GM12878 (cell line): ENCODE data around the gene CFP. TPM values are rescaled to one million over a fixed set of nuclear protein-coding genes. Genes with fewer than 3 reads are reported as not detected.
"Not testable (repeated sequence)": the region's sequence is repeated elsewhere in the genome, so short reads cannot be mapped to it uniquely, and the experiment has no call there.

ENCODE experiments used
- ATAC-seq: fragments of 200-7000 bp; cut with Tn5 transposase; 3 replicates; pipeline ENCODE4 v1.9.1; 2020; ENCODE audit warnings: mild to moderate bottlenecking, moderate library complexity
- BruUV-seq: library from RNA; stranded (reverse); fragments of 400-500 nt; replicated peaks from 2 replicates; lab custom pipeline; 2021; lab: Mats Ljungman, UMichigan
- CTCF ChIA-PET: fragments of 300-600 bp; sonication (Branson Sonifier 250); formaldehyde crosslinking; extraction: SDS; loops from one replicate; lab custom pipeline; 2021; ENCODE audit warnings: inconsistent platforms; lab: Yijun Ruan, JAX
- POLR2A ChIA-PET: fragments of 350-600 bp; formaldehyde crosslinking; extraction: SDS; loops from one replicate; lab custom pipeline; 2021; ENCODE audit warnings: inconsistent platforms; lab: Charles Lee
- RAD21 ChIA-PET: fragments of 300-600 bp; sonication (Branson Sonifier 250); formaldehyde crosslinking; loops from one replicate; lab custom pipeline; 2023; ENCODE audit warnings: antibody characterized with exemption; ENCODE audit not compliant: unreplicated experiment; lab: Charles Lee
- SMC1A ChIA-PET: fragments of 300-600 bp; sonication (Branson Sonifier 250); formaldehyde crosslinking; loops from one replicate; lab custom pipeline; 2023; ENCODE audit not compliant: unreplicated experiment, uncharacterized antibody; lab: Charles Lee
- DNase-seq: peaks from one replicate; pipeline ENCODE4 v3.0.0-alpha.2; 2011; ENCODE audit warnings: low read depth, low spot score
- FAIRE-seq: peaks from 3 replicates; lab custom pipeline; 2011; peaks lifted over from hg19 to GRCh38; lab: Jason Lieb, UNC
- H2AFZ ChIP-seq: 2 replicates; pipeline ENCODE4 v1.6.0; 2011; ENCODE audit warnings: low read depth, low read length, control low read depth; ENCODE audit not compliant: control insufficient read depth
- H3K27ac ChIP-seq: 2 replicates; pipeline ENCODE4 v1.5.1; 2011; ENCODE audit warnings: control low read depth; ENCODE audit not compliant: control insufficient read depth, insufficient read depth
- H3K27me3 ChIP-seq, 2 experiments: replicated peaks in 1 of 2; 2 replicates each; pipeline versions ENCODE4 v1.6.0 to v1.6.1; 2011; ENCODE audit warnings: low read length in 1 of 2; ENCODE audit not compliant: control insufficient read depth in 2 of 2, insufficient read depth in 2 of 2
- H3K36me3 ChIP-seq, 2 experiments: 2 replicates each; pipeline ENCODE4 v1.5.1; 2011; ENCODE audit warnings: low read length in 1 of 2; ENCODE audit not compliant: control insufficient read depth in 2 of 2, insufficient read depth in 2 of 2
- H3K4me1 ChIP-seq: 2 replicates; pipeline ENCODE4 v1.6.1; 2011; ENCODE audit warnings: mild to moderate bottlenecking, low read length, moderate library complexity, mixed read lengths; ENCODE audit not compliant: control insufficient read depth, insufficient read depth
- H3K4me2 ChIP-seq: 2 replicates; pipeline ENCODE4 v1.6.0; 2011; ENCODE audit warnings: control low read depth; ENCODE audit not compliant: control insufficient read depth, insufficient read depth
- H3K4me3 ChIP-seq: fragments of 200-600 bp; sonication (generic); 2 replicates; pipeline ENCODE4 v1.5.1; 2016
- H3K79me2 ChIP-seq: 2 replicates; pipeline ENCODE4 v1.6.0; 2011; ENCODE audit warnings: low read length; ENCODE audit not compliant: control insufficient read depth, insufficient read depth
- H3K9ac ChIP-seq: 2 replicates; pipeline ENCODE4 v1.8.0; 2011; ENCODE audit warnings: low read length, control low read depth, mixed read lengths; ENCODE audit not compliant: control insufficient read depth, insufficient read depth
- H3K9me3 ChIP-seq: replicated peaks from 3 replicates; pipeline ENCODE4 v1.5.1; 2011; ENCODE audit warnings: mild to moderate bottlenecking, low read length; ENCODE audit not compliant: control insufficient read depth, insufficient read depth
- H4K20me1 ChIP-seq: 2 replicates; pipeline ENCODE4 v1.6.0; 2011; ENCODE audit not compliant: control insufficient read depth, insufficient read depth
- ASH2L ChIP-seq: fragments of 300-600, 200-600 bp; sonication (generic); IDR thresholded peaks from 2 replicates; pipeline ENCODE4 v1.6.1; 2017; ENCODE audit warnings: low read depth, mild to moderate bottlenecking, borderline replicate concordance
- ATF7 ChIP-seq: fragments of 450-650 bp; IDR thresholded peaks from 2 replicates; pipeline ENCODE4 v1.6.1; 2016; ENCODE audit warnings: low read depth, mild to moderate bottlenecking
- BACH1 ChIP-seq: fragments of 450-650 bp; IDR thresholded peaks from 2 replicates; pipeline ENCODE4 v1.6.1; 2017; ENCODE audit warnings: mild to moderate bottlenecking, borderline replicate concordance
- BHLHE40 ChIP-seq, 2 experiments: fragments of 450-650 bp in 1 of 2; IDR thresholded peaks; 2 replicates each; pipeline ENCODE4 v1.6.1; 2011 to 2017; ENCODE audit warnings: low read depth in 2 of 2, borderline replicate concordance in 1 of 2, improper control_type of control experiment in 1 of 2, low read length in 1 of 2, mild to moderate bottlenecking in 1 of 2
- CHD4 ChIP-seq: fragments of 200-600 bp; sonication (generic); IDR thresholded peaks from 2 replicates; pipeline ENCODE4 v1.6.1; 2016; ENCODE audit warnings: mild to moderate bottlenecking
- EP300 ChIP-seq, 2 experiments: fragments of 150-350 bp in 1 of 2; IDR thresholded peaks; 2 replicates each; pipeline ENCODE4 v1.6.1; 2011 to 2012; ENCODE audit warnings: low read depth in 2 of 2, low read length in 2 of 2, borderline replicate concordance in 1 of 2, improper control_type of control experiment in 1 of 2, inconsistent platforms in 1 of 2; ENCODE audit not compliant: control insufficient read depth in 1 of 2
- JUND ChIP-seq: IDR thresholded peaks from 2 replicates; pipeline ENCODE4 v1.6.1; 2012; ENCODE audit warnings: low read depth, mild to moderate bottlenecking, low read length, improper control_type of control experiment, moderate library complexity
- NFYB ChIP-seq: IDR thresholded peaks from 2 replicates; pipeline ENCODE4 v1.6.1; 2011; ENCODE audit warnings: low read depth, mild to moderate bottlenecking, low read length, improper control_type of control experiment, moderate library complexity; ENCODE audit not compliant: insufficient read depth
- SMAD1 ChIP-seq: fragments of 450-650 bp; IDR thresholded peaks from 2 replicates; pipeline ENCODE4 v1.6.1; 2018; ENCODE audit warnings: mild to moderate bottlenecking, low read depth; ENCODE audit not compliant: partially characterized antibody
- SRF ChIP-seq, 2 experiments: IDR thresholded peaks; 2 replicates each; pipeline ENCODE4 v1.6.1; 2011; ENCODE audit warnings: low read depth in 2 of 2, low read length in 2 of 2, mild to moderate bottlenecking in 1 of 2, moderate library complexity in 1 of 2
- TCF12 ChIP-seq: IDR thresholded peaks from 2 replicates; pipeline ENCODE4 v1.6.1; 2011; ENCODE audit warnings: low read depth, mild to moderate bottlenecking, low read length
- WGBS: methylation state at CpG from one replicate; pipeline ENCODE4 v1.1.6; 2016; ENCODE audit warnings: low lambda C conversion rate; ENCODE audit not compliant: insufficient replicate concordance, insufficient coverage; ENCODE audit errors: missing lambda C conversion rate; 5-methylcytosine and 5-hydroxymethylcytosine counted together
- in situ Hi-C: fragments of 300-500 bp; cut with MboI; formaldehyde crosslinking; loops from 9 replicates; pipeline ENCODE4 v1.14.3; 2018; ENCODE audit warnings: mixed read lengths
- intact Hi-C: fragments of 100-400 bp; cut with micrococcal nuclease; formaldehyde crosslinking; loops from one replicate; pipeline ENCODE4 v1.14.2; 2022; ENCODE audit not compliant: unreplicated experiment
- polyA plus RNA-seq, 11 experiments: library from polyadenylated mRNA; depleted of rRNA in 4 of 11; unstranded in 6 of 11; stranded (reverse) in 5 of 11; fragments of >200 nt; fragmentation: Nextera tagmentation in 4 of 11; fragmentation: Illumina TruSeq in 1 of 11; extraction: Ambion mirVana in 4 of 11; extraction: Trizol in 1 of 11; gene quantifications; 1 replicate in 1 of 11; 2 replicates in 10 of 11; pipeline versions ENCODE4 v1.2.1 to v1.2.3, GENCODE V29; 2011 to 2016; ENCODE audit warnings: inconsistent platforms in 2 of 11, missing spikeins in 2 of 11, low read depth in 1 of 11
- total RNA-seq, 4 experiments: library from RNA; depleted of rRNA in 3 of 4; stranded (reverse); fragments of >200 nt in 3 of 4; fragmentation: Illumina TruSeq in 1 of 4; extraction: Trizol in 1 of 4; gene quantifications; 2 replicates each; pipeline versions ENCODE4 v1.2.1 to v1.2.3, GENCODE V29; 2013 to 2021

CFP gene
- total and polyA plus RNA-seq, 10 of the 15 experiments (the other 5 are each of a cell fraction or from before 2014, with no cell fraction given), result 0.72 to 10.1 (median 2.8) TPM

DNA sequence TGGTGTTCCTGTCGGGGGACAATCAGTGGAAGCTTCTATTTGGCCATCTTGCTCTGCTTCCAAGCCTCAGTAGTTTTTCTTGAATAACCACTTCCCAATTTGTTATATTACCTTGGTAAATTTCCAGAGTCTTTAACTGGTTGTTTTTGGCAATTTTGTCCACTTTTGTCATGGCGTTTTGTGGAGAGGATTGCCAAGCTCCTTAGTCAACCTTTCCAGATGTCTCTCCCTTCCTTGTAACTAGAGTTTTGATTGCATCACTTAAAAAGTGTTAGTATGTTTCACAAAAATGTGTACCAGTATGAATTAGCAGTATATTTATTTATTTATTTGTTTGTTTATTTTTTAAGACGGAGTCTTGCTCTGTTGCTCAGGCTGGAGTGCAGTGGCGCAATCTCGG lies 45.0 kb upstream of the CFP start:
- Histone ChIP-seq H3K36me3 (no peaks in the 10 kb centered on the region), H4K20me1 (no peaks in the 10 kb centered on the region), H3K9ac (no peak overlapping the region), H3K4me3 (no peak overlapping the region), H2AFZ (no peak overlapping the region), H3K27me3 (no peaks in the 10 kb centered on the region), H3K4me2 (no peak overlapping the region), H3K9me3 (no peaks in the 10 kb centered on the region; the same call in 2 of the 3 replicates), H3K79me2 (no peaks in the 10 kb centered on the region), H3K27ac (no peak overlapping the region), H3K4me1 (no peaks in the 10 kb centered on the region)
- no peak for ATAC-seq
- BruUV-seq, result no TSS peak
- ChIA-PET RAD21 (no interaction called here), SMC1A (no interaction called here), POLR2A (no interaction called here), CTCF (no interaction called here)
- in situ Hi-C loops, result no loop called here
- intact Hi-C loops, result no loop called here
- FAIRE-seq, result no peak
- 55% methylated on average over 5 of the region's 5 CpGs for WGBS
- no peak for TF ChIP-seq EP300 (IDR thresholded peaks at IDR 0.05; ENCODE audit: borderline replicate concordance in 1 of 2, control insufficient read depth in 1 of 2, low read depth in 2 of 2, low read length in 2 of 2)
- no peak for TF ChIP-seq SMAD1
- TF ChIP-seq TCF12, result no peak
- no peak for TF ChIP-seq ATF7
- no peak for TF ChIP-seq BHLHE40 (IDR thresholded peaks at IDR 0.05; ENCODE audit: borderline replicate concordance in 1 of 2, low read depth in 2 of 2, low read length in 1 of 2)
- TF ChIP-seq SRF (IDR thresholded peaks at IDR 0.05; ENCODE audit: low read depth in 2 of 2, low read length in 2 of 2), result no peak
- no peak for TF ChIP-seq JUND
- TF ChIP-seq ASH2L, result no peak
- no peak for TF ChIP-seq CHD4
- no peak for TF ChIP-seq NFYB
- TF ChIP-seq BACH1, result no peak
- no peak for DNase-seq

DNA sequence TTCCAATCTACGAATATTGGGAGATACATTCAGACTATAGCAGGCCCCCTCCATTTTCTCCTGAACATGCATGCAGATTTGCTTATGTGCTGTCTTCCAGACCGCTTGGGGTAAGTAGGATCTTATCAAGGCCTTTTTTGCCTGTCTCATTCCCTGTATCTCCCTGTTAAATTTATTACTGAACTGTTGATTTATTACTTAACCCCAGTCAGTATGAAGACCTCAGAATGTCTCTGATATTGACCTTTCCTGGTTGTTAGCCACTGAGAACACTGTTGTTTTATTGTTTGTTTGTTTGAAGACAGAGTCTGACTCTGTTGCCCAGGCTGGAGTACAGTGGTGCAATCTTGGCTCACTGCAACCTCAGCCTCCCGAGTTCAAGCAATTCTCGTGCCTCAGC lies 36.1 kb upstream of the CFP start:
- H3K9me3 ChIP-seq, CTCF ChIA-PET, H3K9ac ChIP-seq, H3K4me1 ChIP-seq, H2AFZ ChIP-seq, intact Hi-C loops, FAIRE-seq, H3K4me2 ChIP-seq, H3K4me3 ChIP-seq, SMC1A ChIA-PET, in situ Hi-C loops, ATAC-seq, POLR2A ChIA-PET, DNase-seq, RAD21 ChIA-PET, H3K27ac ChIP-seq, BruUV-seq, H4K20me1 ChIP-seq, H3K79me2 ChIP-seq, H3K27me3 ChIP-seq, H3K36me3 ChIP-seq: not testable (repeated sequence)
- WGBS, result 16% methylated on average over 4 of the region's 4 CpGs
